Brain microvascular endothelial cell (primary cell): ENCODE results near the gene F3.

ENCODE experiments used
- DNase-seq: peaks from one replicate; pipeline ENCODE4 v3.0.0-alpha.2; 2020
- H3K27ac ChIP-seq: fragments of 250-450 bp; sonication (Bioruptor Pico); 2 replicates; pipeline ENCODE4 v1.5.1; 2020; ENCODE audit warnings: mild to moderate bottlenecking, moderate library complexity
- H3K27me3 ChIP-seq: fragments of 250-450 bp; sonication (Bioruptor Pico); replicated peaks from 2 replicates; pipeline ENCODE4 v1.5.1; 2020; ENCODE audit warnings: mild to moderate bottlenecking
- H3K36me3 ChIP-seq: fragments of 250-450 bp; sonication (Bioruptor Pico); replicated peaks from 2 replicates; pipeline ENCODE4 v1.5.1; 2020; ENCODE audit warnings: mild to moderate bottlenecking
- H3K4me3 ChIP-seq: 2 replicates; pipeline ENCODE4 v1.5.1; 2011; ENCODE audit warnings: low read depth, mild to moderate bottlenecking, control low read depth, low read length, moderate library complexity
- CTCF ChIP-seq: IDR thresholded peaks from 2 replicates; pipeline ENCODE4 v1.5.1; 2011; ENCODE audit warnings: low read depth, mild to moderate bottlenecking, moderate library complexity, low read length, control low read depth, inconsistent platforms; ENCODE audit errors: missing control alignments
- in situ Hi-C: cut with HindIII; loops from 2 replicates; pipeline ENCODE4 v1.10.0; 2017; ENCODE audit warnings: low sequenced_read_pairs, low pct_ligation_motif_present

Gene F3

DNA sequence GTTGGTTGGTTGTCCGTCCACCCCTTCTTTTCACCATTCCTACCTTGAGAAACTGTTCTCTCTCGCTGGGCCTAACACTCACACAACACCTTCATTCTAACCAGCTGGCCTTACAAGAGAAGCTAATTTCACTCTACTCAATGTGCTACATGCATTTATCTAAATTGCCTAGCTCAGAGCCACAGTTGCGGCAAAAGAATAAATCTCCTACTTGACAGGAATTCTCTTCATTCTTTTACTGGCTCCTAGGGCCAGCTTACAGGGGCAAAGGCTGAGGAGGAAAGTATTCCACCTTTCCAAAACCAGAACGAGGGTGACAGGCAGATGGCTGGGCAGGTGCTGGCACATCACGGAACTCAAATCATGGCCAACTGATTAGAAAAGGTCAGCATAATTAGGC lies 6.5 kb downstream of the F3 start:
- Histone ChIP-seq H3K27ac (no peak overlapping the region), H3K27me3 (no peaks in the 10 kb centered on the region), H3K36me3 (peaks cover 27% of the 10 kb centered on the region), H3K4me3 (no peak overlapping the region)
- in situ Hi-C loops = loop anchor here (25.0 kb wide), 1 partner anchor 252 kb away; no protein-coding TSS in a partner anchor
- no peak for DNase-seq
- no peak for TF ChIP-seq CTCF

- in situ Hi-C loops = loop anchor here (25.0 kb wide), 1 partner anchor 255 kb away; no protein-coding TSS in a partner anchor
- H3K27me3 ChIP-seq = no peaks in the 10 kb centered on the region
- DNase-seq = no peak
- no peak overlapping the region for H3K4me3 ChIP-seq
- no peak overlapping the region for H3K27ac ChIP-seq
- TF ChIP-seq CTCF = peak; percentile 10
- peaks cover 29% of the 10 kb centered on the region for H3K36me3 ChIP-seq
These were observed 9.5 kb downstream of the F3 start for GRCh38 chr1:94532077-94532476.

DNA sequence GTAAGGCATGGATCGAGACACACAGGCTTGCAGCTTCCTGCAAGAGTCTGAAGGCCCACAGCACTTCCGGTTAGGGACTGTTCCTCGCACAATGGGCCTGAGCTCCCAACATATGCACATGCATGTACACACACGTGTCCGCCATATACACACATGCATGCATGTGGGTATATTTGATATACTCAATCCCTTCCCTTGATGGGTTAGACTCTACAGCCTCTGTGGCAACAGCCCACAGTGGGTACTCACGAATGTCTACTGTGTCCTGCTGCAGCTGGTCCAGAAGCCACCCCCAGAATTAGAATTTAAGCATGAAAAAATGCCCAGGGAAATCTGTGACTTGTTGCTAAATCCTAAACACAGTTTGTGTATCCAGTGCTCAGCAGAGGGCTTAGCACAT lies 9.9 kb downstream of the F3 start:
- no peak for TF ChIP-seq CTCF
- no peaks in the 10 kb centered on the region for H3K27me3 ChIP-seq
- peaks cover 29% of the 10 kb centered on the region for H3K36me3 ChIP-seq
- in situ Hi-C loops = loop anchor here (25.0 kb wide), 1 partner anchor 256 kb away; no protein-coding TSS in a partner anchor
- DNase-seq = no peak
- H3K27ac ChIP-seq = no peak overlapping the region
- no peak overlapping the region for H3K4me3 ChIP-seq

GRCh38 chr1:94530373-94530878 lies 11.1 kb downstream of the F3 start:
- in situ Hi-C loops = loop anchor here (25.0 kb wide), 1 partner anchor 257 kb away; no protein-coding TSS in a partner anchor
- no peak overlapping the region for H3K27ac ChIP-seq
- H3K4me3 ChIP-seq = no peak overlapping the region
- H3K36me3 ChIP-seq = peaks cover 24% of the 10 kb centered on the region
- H3K27me3 ChIP-seq = no peaks in the 10 kb centered on the region
- no peak for DNase-seq
- no peak for TF ChIP-seq CTCF

GRCh38 chr1:94529416-94529815 lies 12.1 kb downstream of the F3 start:
- no peak for DNase-seq
- Histone ChIP-seq H3K27ac (no peak overlapping the region), H3K36me3 (peaks cover 20% of the 10 kb centered on the region), H3K27me3 (no peaks in the 10 kb centered on the region), H3K4me3 (no peak overlapping the region)
- in situ Hi-C loops = loop anchor here (25.0 kb wide), 1 partner anchor 258 kb away; no protein-coding TSS in a partner anchor
- TF ChIP-seq CTCF = no peak

DNA sequence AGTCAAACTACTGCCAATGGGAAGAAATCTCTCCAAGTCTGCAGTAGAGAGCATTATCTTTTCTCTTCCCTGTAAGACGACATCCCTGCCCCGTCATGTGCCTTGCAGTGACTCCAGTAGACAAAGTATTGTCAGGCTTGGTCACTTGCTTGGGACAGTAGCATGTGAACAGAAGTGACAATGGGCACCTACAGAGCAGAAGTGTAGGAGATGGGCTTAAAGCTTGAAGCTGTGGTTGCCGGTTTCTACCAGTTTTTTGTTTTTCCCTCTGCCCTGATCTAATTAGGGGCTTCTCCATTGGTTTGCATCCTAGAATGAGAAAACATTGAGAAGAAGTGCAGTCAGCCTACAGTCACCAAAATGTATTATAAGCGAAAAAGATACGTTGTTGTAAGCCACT lies 12.7 kb downstream of the F3 start:
- DNase-seq = no peak
- H3K36me3 ChIP-seq = peaks cover 17% of the 10 kb centered on the region
- in situ Hi-C loops = loop anchor here (25.0 kb wide), 1 partner anchor 258 kb away; no protein-coding TSS in a partner anchor
- H3K4me3 ChIP-seq = no peak overlapping the region
- no peak overlapping the region for H3K27ac ChIP-seq
- no peaks in the 10 kb centered on the region for H3K27me3 ChIP-seq
- TF ChIP-seq CTCF = no peak
